ENCODE data around the gene MRPS15. TPM values are rescaled to one million over a fixed set of nuclear protein-coding genes. Genes with fewer than 3 reads are reported as not detected.
"Not testable (repeated sequence)": the region's sequence is repeated elsewhere in the genome, so short reads cannot be mapped to it uniquely, and the experiment has no call there.

MRPS15 gene
- total RNA-seq (ENCODE audit: unreplicated experiment) = 78.8 TPM
- long read RNA-seq, transcript MRPS15-201 (8 exons, 1,006 nt) = major isoform, 45 of 51 reads
- long read RNA-seq, partial matches to known transcripts = 4 of 51 reads
- long read RNA-seq, other reads (novel, unspliced or antisense) = 2 of 51 reads

DNA sequence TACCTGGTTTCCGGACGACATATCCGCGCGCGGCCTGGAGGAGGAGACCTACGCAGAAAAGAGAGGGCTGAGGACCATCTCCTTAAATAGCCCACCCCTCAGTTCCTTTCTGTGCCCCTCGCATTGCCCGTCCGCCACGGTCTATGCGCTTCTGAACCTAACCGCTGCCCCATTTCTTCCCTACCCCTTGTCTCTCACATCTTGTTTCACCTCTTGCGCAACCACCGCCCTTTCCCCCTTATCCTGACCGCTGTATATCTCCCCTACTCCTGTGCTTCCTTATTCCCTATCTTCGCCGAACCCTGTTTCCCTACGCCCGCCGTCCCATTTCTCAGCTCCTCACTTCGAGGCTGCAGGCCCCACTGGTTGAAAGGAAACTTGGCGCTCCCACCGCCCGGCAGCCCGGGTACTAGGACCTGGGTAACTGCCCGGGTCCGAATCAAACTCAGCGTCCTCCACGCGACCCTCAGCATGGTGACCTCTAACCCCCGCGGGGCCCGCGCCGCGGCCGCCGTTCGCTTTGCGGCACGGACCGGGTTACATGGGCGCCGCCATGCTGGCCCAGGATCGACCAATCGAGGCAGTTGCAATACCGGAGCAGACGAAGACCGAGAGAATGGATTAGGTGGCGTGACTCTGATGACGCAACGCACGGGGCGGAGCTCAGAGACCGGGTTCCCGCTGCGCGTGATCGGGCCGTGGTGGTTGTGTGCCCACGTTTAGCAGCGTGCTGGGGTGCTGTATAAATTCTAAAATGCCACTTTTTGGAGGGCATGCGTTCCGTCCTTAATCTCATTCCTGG is at the start of gene MRPS15:
TSS of gene MRPS15 (minus strand) at position 582 of the 802 bp plus-strand sequence. CDS start at position 473, 109 bp downstream.
- TF ChIP-seq CTCF (IDR thresholded peaks at IDR 0.05; ENCODE audit: unreplicated experiment) = no peak
- H3K9me3 Mint-ChIP-seq (ENCODE audit: unreplicated experiment) = no peaks in the 10 kb centered on the region
- peak within 1 kb of the TSS; percentile 98 for H3K27ac Mint-ChIP-seq (ENCODE audit: unreplicated experiment)
- H3K4me3 Mint-ChIP-seq (ENCODE audit: unreplicated experiment) = peak within 1 kb of the TSS; percentile 100
- peaks cover 25% of the 10 kb centered on the region for H3K4me1 Mint-ChIP-seq (ENCODE audit: unreplicated experiment)
- DNase-seq (ENCODE audit: low spot score) = peak; percentile 91
- peaks cover 18% of the 10 kb centered on the region for H3K27me3 Mint-ChIP-seq (ENCODE audit: unreplicated experiment)
- H3K36me3 Mint-ChIP-seq (ENCODE audit: low read depth, unreplicated experiment) = peaks cover 26% of the 10 kb centered on the region

DNA sequence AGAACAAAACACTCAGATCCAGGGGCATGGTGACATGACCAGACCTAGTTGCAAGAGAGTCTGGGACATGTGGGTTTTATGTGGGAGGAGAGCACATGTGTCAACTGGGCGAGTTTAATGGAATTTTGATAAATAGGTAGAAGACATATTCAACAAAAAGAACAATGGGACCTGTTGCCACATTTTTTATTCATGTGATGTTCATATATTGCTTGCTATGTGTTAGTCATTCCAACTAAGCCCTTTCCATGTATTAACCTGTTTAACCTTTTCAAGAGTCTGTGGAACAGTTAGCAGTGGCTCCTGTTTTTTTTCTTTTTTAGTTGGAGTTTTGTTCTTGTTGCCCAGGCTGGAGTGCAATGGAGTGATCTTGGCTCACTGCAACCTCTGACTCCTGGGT is 48.7 kb upstream of the MRPS15 start:
- H3K27ac Mint-ChIP-seq (ENCODE audit: unreplicated experiment) = no peak overlapping the region
- DNase-seq (ENCODE audit: low spot score) = no peak
- H3K9me3 Mint-ChIP-seq (ENCODE audit: unreplicated experiment) = no peaks in the 10 kb centered on the region
- H3K4me3 Mint-ChIP-seq (ENCODE audit: unreplicated experiment) = no peak overlapping the region
- no peak for TF ChIP-seq CTCF (IDR thresholded peaks at IDR 0.05; ENCODE audit: unreplicated experiment)
- peaks cover 4% of the 10 kb centered on the region for H3K27me3 Mint-ChIP-seq (ENCODE audit: unreplicated experiment)
- H3K4me1 Mint-ChIP-seq (ENCODE audit: unreplicated experiment) = no peaks in the 10 kb centered on the region
- no peaks in the 10 kb centered on the region for H3K36me3 Mint-ChIP-seq (ENCODE audit: low read depth, unreplicated experiment)

DNA sequence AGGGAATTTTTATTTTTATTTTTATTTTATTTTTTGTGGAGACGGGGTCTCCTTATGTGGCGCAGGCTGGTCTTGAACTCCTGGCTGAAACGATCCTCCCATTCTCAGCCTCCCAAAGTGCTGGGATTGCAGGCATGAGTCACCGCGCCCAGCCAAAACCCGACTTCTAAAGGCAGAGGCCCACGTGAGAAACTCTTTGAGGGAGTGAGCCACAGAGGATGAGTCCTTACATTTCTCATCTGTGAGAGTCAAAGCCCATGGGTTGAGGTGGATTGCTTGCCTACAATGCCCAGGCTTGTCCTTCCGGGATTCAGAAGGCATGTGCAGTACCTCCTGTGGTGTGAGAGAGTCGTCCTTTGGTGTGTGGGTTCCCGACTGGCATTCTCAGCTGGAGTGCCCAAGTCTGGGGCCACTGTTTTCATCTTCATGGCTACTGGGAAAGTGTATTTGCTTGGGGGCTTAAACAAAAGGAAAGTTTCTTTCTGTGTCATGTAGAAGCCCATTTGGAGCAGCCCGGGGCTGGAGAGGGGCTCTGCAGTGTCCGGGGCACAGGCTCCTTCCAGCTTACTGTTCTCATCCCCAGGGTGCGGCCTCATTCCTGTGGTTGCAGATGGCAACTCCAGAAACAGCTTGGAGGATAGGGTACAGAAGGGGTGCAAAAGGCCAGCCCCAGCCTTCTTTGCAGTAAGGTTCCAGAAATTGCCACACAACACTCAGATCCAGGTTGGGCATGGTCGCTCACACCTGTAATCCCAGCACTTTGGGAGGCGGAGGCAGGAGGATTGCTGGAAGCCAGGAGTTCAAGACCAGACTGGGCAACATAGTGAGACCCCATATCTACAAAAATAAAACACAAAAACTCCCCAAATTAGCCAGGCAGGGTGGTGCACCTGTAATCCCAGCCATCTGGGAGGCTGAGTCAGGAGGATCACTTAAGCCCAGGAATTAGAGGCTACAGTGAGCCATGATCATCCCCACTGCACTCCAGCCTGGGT is 47.9 kb upstream of the MRPS15 start:
- no peak overlapping the region for H3K27ac Mint-ChIP-seq (ENCODE audit: unreplicated experiment)

DNA sequence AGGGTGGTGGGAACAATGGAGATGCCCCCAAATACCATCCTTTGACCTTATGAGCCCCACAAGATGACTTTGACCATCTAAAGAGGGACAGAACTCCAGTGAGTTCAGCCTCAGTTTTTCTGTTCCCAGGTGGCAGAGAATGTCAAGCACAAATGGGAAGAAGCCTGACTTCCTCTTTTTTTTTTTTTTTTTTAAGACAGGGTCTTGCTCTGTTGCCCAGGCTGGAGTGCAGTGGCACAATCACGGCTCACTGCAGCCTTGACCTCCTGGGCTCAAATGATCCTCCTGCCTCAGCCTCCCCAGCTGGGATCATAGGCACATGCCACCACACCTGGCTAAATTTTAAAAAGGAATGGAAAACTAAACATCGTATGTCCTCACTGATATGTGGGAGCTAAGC is 47.0 kb upstream of the MRPS15 start:
- H3K27me3 Mint-ChIP-seq (ENCODE audit: unreplicated experiment); H3K36me3 Mint-ChIP-seq (ENCODE audit: low read depth, unreplicated experiment); H3K4me3 Mint-ChIP-seq (ENCODE audit: unreplicated experiment); DNase-seq (ENCODE audit: low spot score); H3K9me3 Mint-ChIP-seq (ENCODE audit: unreplicated experiment); H3K27ac Mint-ChIP-seq (ENCODE audit: unreplicated experiment); H3K4me1 Mint-ChIP-seq (ENCODE audit: unreplicated experiment): not testable (repeated sequence)

More for the DNA sequence above, 47.9 kb upstream of the MRPS15 start:
- TF ChIP-seq CTCF (IDR thresholded peaks at IDR 0.05; ENCODE audit: unreplicated experiment) = no peak
- Mint-ChIP-seq H3K27me3 (ENCODE audit: unreplicated experiment) (peaks cover 4% of the 10 kb centered on the region), H3K4me3 (ENCODE audit: unreplicated experiment) (no peak overlapping the region), H3K4me1 (ENCODE audit: unreplicated experiment) (no peaks in the 10 kb centered on the region), H3K9me3 (ENCODE audit: unreplicated experiment) (no peaks in the 10 kb centered on the region), H3K36me3 (ENCODE audit: low read depth, unreplicated experiment) (no peaks in the 10 kb centered on the region)
- DNase-seq (ENCODE audit: low spot score) = no peak

DNA sequence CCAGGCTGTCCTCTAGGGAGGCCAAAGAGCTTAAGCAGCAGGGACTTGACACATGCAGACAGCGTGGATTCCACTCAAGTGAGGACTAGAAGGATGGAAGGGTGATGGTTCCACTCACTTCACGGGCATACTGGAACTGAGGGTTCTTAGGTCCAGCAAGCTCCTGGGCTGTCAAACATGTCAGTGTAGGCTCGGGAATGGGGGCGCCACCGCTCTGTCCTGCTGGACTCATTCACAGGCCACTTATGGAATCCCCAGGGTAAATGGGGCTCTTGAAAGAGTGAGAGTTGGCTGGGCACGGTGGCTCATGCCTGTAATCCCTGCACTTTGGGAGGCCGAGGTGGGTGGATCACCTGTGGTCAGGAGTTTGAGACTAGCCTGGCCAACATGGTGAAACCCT is 46.2 kb upstream of the MRPS15 start:
- no peak for DNase-seq (ENCODE audit: low spot score)
- no peaks in the 10 kb centered on the region for H3K4me1 Mint-ChIP-seq (ENCODE audit: unreplicated experiment)
- H3K27me3 Mint-ChIP-seq (ENCODE audit: unreplicated experiment) = peaks cover 4% of the 10 kb centered on the region
- no peak for TF ChIP-seq CTCF (IDR thresholded peaks at IDR 0.05; ENCODE audit: unreplicated experiment)
- no peaks in the 10 kb centered on the region for H3K36me3 Mint-ChIP-seq (ENCODE audit: low read depth, unreplicated experiment)
- H3K27ac Mint-ChIP-seq (ENCODE audit: unreplicated experiment) = no peak overlapping the region
- H3K9me3 Mint-ChIP-seq (ENCODE audit: unreplicated experiment) = no peaks in the 10 kb centered on the region
- no peak overlapping the region for H3K4me3 Mint-ChIP-seq (ENCODE audit: unreplicated experiment)
